ENCODE results near the gene PIK3R2.

GRCh38 chr19:18202397-18202777, 49.4 kb downstream of the PIK3R2 start:
- TF ChIP-seq CTCF (conservative IDR thresholded peaks at IDR 0.05; ENCODE audit: low read length) (no peak), EZH2phosphoT487 (IDR thresholded peaks at IDR 0.05; ENCODE audit: borderline replicate concordance) (no peak)
